ENCODE results near the gene ITPR2. TPM values are rescaled to one million over a fixed set of nuclear protein-coding genes. Genes with fewer than 3 reads are reported as not detected.

The ITPR2 gene
- total RNA-seq, 2 experiments from 2014 or later: 25.6 to 44.7 TPM

- ChIA-PET POLR2A (interaction anchor here (1.0 kb wide), 1 partner anchor 67 kb away, joined by 3 read pairs; no protein-coding TSS in a partner anchor), CTCF (ENCODE audit: unreplicated experiment) (no interaction called here)
- Histone ChIP-seq H3K4me2 (ENCODE audit: low read length) (no peak overlapping the region), H3K9me2 (ENCODE audit: insufficient read depth, low read length) (no peaks in the 10 kb centered on the region), H3K4me3 (ENCODE audit: low read depth, low read length, poor library complexity, severe bottlenecking) (no peak overlapping the region), H3K79me2 (ENCODE audit: insufficient read depth, low read depth, low read length) (no peaks in the 10 kb centered on the region), H4K20me1 (ENCODE audit: insufficient read depth, low read length) (no peaks in the 10 kb centered on the region), H3K27ac (ENCODE audit: low read depth, low read length, poor library complexity, severe bottlenecking) (no peak overlapping the region), H2AFZ (ENCODE audit: low read length) (no peak overlapping the region), H3K36me3 (ENCODE audit: insufficient read depth, low read length) (no peaks in the 10 kb centered on the region), H3K9me3 (ENCODE audit: low read length) (no peaks in the 10 kb centered on the region), H3K4me1 (ENCODE audit: insufficient read depth, low read length, poor library complexity, severe bottlenecking) (no peaks in the 10 kb centered on the region)
- BruUV-seq (replicated peaks): no TSS peak
- TF ChIP-seq CTCF (conservative IDR thresholded peaks at IDR 0.05; ENCODE audit: low read length) (no peak), EZH2phosphoT487 (IDR thresholded peaks at IDR 0.05; ENCODE audit: borderline replicate concordance, low read depth, low read length) (no peak)
- intact Hi-C loops (cut with micrococcal nuclease; ENCODE audit: unreplicated experiment): no loop called here
- no peak for DNase-seq (ENCODE audit: low spot score)
Measured at GRCh38 chr12:26428420-26428819, 404.6 kb downstream of the ITPR2 start.

GRCh38 chr12:26426652-26427051 lies 406.3 kb downstream of the ITPR2 start:
- no peaks in the 10 kb centered on the region for H3K4me1 ChIP-seq (ENCODE audit: insufficient read depth, low read length, poor library complexity, severe bottlenecking)
- ChIA-PET CTCF (ENCODE audit: unreplicated experiment) (no interaction called here), POLR2A (no interaction called here)
- H3K9me3 ChIP-seq (ENCODE audit: low read length): no peaks in the 10 kb centered on the region
- H3K36me3 ChIP-seq (ENCODE audit: insufficient read depth, low read length): no peaks in the 10 kb centered on the region
- no peak for TF ChIP-seq CTCF (conservative IDR thresholded peaks at IDR 0.05; ENCODE audit: low read length)
- TF ChIP-seq EZH2phosphoT487 (IDR thresholded peaks at IDR 0.05; ENCODE audit: borderline replicate concordance, low read depth, low read length): no peak
- no peak for DNase-seq (ENCODE audit: low spot score)
- no peak overlapping the region for H3K27ac ChIP-seq (ENCODE audit: low read depth, low read length, poor library complexity, severe bottlenecking)
- intact Hi-C loops (cut with micrococcal nuclease; ENCODE audit: unreplicated experiment): no loop called here
- H3K79me2 ChIP-seq (ENCODE audit: insufficient read depth, low read depth, low read length): no peaks in the 10 kb centered on the region
- no TSS peak for BruUV-seq (replicated peaks)
- H4K20me1 ChIP-seq (ENCODE audit: insufficient read depth, low read length): no peaks in the 10 kb centered on the region
- H3K9me2 ChIP-seq (ENCODE audit: insufficient read depth, low read length): no peaks in the 10 kb centered on the region
- no peak overlapping the region for H2AFZ ChIP-seq (ENCODE audit: low read length)
- H3K4me3 ChIP-seq (ENCODE audit: low read depth, low read length, poor library complexity, severe bottlenecking): no peak overlapping the region
- H3K4me2 ChIP-seq (ENCODE audit: low read length): no peak overlapping the region

DNA sequence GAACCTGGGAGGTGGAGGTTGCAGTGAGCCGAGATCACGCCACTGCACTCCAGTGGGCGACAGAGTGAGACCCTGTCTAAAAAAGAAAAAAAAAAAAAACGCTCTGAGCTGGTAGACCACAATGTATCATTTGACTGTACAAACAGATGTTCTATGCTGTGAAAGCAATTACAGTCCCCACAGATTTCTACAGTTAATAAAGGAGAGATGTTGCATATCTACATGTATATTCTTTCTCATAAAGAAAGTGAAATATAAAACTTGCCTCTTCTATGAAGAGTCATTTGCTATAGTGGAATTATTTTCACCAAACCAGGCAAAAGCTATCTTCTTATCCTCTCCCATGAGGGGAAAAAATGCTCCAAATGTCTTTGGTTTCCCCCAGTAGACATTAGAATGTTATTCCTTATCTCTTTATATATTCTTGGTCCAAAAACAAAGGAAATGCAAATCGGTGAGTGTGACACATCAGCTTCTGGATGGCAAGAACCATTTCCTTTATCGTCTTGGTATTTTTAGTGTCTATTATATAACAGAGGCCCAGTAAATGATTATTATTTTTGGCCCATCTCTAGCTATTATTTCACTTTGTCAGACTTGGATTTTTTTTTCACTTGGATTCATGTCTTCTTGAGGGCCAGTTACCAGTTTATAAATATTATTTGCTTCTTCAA lies 407.3 kb downstream of the ITPR2 start:
- Histone ChIP-seq H3K27ac (ENCODE audit: low read depth, low read length, poor library complexity, severe bottlenecking) (no peak overlapping the region), H3K4me1 (ENCODE audit: insufficient read depth, low read length, poor library complexity, severe bottlenecking) (no peaks in the 10 kb centered on the region), H3K4me2 (ENCODE audit: low read length) (no peak overlapping the region), H3K9me2 (ENCODE audit: insufficient read depth, low read length) (no peaks in the 10 kb centered on the region), H3K79me2 (ENCODE audit: insufficient read depth, low read depth, low read length) (no peaks in the 10 kb centered on the region), H3K4me3 (ENCODE audit: low read depth, low read length, poor library complexity, severe bottlenecking) (no peak overlapping the region), H3K9me3 (ENCODE audit: low read length) (no peaks in the 10 kb centered on the region), H4K20me1 (ENCODE audit: insufficient read depth, low read length) (no peaks in the 10 kb centered on the region), H2AFZ (ENCODE audit: low read length) (no peak overlapping the region), H3K36me3 (ENCODE audit: insufficient read depth, low read length) (no peaks in the 10 kb centered on the region)
- ChIA-PET CTCF (ENCODE audit: unreplicated experiment) (no interaction called here), POLR2A (interaction anchor here (0.7 kb wide), 1 partner anchor 16 kb away, joined by 3 read pairs; no protein-coding TSS in a partner anchor)
- no TSS peak for BruUV-seq (replicated peaks)
- intact Hi-C loops (cut with micrococcal nuclease; ENCODE audit: unreplicated experiment): no loop called here
- DNase-seq (ENCODE audit: low spot score): no peak
- TF ChIP-seq CTCF (conservative IDR thresholded peaks at IDR 0.05; ENCODE audit: low read length): no peak
- no peak for TF ChIP-seq EZH2phosphoT487 (IDR thresholded peaks at IDR 0.05; ENCODE audit: borderline replicate concordance, low read depth, low read length)
